GM10266 (cell line): ENCODE results near the gene RUSC2.

Experiments
- DNase-seq: peaks from one replicate; pipeline ENCODE4 v3.0.0; 2012; ENCODE audit errors: extremely low spot score
- TF ChIP-seq, protein P1 (sequence below): IDR thresholded peaks from 2 replicates; pipeline ENCODE4 v1.5.1; 2012; ENCODE audit warnings: mild to moderate bottlenecking, low read depth; ENCODE audit not compliant: control insufficient read depth, insufficient read depth; ENCODE audit errors: missing control alignments

RUSC2 gene, protein sequence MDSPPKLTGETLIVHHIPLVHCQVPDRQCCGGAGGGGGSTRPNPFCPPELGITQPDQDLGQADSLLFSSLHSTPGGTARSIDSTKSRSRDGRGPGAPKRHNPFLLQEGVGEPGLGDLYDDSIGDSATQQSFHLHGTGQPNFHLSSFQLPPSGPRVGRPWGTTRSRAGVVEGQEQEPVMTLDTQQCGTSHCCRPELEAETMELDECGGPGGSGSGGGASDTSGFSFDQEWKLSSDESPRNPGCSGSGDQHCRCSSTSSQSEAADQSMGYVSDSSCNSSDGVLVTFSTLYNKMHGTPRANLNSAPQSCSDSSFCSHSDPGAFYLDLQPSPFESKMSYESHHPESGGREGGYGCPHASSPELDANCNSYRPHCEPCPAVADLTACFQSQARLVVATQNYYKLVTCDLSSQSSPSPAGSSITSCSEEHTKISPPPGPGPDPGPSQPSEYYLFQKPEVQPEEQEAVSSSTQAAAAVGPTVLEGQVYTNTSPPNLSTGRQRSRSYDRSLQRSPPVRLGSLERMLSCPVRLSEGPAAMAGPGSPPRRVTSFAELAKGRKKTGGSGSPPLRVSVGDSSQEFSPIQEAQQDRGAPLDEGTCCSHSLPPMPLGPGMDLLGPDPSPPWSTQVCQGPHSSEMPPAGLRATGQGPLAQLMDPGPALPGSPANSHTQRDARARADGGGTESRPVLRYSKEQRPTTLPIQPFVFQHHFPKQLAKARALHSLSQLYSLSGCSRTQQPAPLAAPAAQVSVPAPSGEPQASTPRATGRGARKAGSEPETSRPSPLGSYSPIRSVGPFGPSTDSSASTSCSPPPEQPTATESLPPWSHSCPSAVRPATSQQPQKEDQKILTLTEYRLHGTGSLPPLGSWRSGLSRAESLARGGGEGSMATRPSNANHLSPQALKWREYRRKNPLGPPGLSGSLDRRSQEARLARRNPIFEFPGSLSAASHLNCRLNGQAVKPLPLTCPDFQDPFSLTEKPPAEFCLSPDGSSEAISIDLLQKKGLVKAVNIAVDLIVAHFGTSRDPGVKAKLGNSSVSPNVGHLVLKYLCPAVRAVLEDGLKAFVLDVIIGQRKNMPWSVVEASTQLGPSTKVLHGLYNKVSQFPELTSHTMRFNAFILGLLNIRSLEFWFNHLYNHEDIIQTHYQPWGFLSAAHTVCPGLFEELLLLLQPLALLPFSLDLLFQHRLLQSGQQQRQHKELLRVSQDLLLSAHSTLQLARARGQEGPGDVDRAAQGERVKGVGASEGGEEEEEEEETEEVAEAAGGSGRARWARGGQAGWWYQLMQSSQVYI (N-terminal part only)

DNA sequence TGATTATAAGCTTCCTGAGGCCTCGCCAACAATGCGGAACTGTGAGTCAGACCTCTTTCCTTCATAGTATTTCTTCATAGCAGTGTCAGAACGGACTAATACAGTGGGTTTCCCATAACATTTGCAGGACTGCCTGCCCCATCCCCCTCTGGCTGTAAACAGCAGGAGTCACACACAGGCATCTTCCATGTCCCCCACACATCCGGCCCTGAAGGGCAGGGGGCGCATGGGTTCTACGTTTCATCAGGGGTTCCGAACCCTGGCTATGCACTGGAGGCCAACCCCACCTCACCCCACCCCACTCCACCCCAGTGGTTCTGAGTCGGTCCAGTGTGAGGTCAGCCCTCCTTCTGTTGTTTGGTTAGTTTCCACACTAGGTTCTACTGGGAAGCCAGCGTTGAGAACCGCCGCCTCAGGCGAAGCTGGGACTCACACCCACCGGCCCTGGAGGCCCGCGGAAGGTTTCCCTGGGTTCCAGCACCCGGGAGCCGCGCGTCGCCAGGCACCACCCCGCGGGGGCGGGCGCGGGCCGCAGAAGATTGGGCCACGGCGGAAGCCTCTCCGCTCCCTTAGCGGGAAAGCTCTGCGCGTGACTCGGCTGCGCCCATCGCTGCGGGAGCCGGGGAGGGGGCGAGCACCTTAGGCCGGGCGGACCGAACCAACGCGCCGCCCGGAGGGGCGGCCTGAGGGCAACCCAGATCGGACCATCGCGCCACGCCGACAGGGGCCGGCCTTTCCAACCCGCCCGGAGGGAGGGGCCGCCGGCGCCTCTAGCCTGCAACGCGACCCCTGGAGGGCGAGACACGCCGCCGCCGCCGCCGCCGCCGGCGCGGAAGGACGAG lies at the start of gene RUSC2:
RUSC2 (plus strand) TSS at position 799 of the 842 bp plus-strand sequence. CDS start 56,411 bp downstream, outside the sequence.
- TF ChIP-seq, protein P1, sequence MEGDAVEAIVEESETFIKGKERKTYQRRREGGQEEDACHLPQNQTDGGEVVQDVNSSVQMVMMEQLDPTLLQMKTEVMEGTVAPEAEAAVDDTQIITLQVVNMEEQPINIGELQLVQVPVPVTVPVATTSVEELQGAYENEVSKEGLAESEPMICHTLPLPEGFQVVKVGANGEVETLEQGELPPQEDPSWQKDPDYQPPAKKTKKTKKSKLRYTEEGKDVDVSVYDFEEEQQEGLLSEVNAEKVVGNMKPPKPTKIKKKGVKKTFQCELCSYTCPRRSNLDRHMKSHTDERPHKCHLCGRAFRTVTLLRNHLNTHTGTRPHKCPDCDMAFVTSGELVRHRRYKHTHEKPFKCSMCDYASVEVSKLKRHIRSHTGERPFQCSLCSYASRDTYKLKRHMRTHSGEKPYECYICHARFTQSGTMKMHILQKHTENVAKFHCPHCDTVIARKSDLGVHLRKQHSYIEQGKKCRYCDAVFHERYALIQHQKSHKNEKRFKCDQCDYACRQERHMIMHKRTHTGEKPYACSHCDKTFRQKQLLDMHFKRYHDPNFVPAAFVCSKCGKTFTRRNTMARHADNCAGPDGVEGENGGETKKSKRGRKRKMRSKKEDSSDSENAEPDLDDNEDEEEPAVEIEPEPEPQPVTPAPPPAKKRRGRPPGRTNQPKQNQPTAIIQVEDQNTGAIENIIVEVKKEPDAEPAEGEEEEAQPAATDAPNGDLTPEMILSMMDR = no peak
- DNase-seq = peak; percentile 50

DNA sequence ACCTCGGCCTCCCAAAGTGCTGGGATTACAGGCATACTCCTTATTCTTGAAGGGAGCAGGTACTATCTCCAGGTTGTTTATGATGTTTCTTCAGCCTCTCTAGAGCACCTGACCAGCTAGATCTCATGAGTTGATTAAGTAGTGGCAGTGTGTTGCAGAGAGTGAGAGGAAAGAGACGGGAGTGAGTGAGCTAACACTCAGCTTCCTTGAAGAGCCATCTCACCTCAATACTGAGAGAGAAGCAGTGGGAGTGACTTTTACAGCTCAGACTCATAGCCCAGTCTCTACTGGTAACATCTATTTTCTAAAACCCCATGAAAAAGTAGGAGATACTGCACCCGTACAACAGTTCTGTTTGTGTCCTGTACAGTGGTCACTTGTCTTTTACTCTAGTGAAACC lies 43.9 kb upstream of the RUSC2 start:
- DNase-seq = no peak
- TF ChIP-seq, protein P1 = no peak

DNA sequence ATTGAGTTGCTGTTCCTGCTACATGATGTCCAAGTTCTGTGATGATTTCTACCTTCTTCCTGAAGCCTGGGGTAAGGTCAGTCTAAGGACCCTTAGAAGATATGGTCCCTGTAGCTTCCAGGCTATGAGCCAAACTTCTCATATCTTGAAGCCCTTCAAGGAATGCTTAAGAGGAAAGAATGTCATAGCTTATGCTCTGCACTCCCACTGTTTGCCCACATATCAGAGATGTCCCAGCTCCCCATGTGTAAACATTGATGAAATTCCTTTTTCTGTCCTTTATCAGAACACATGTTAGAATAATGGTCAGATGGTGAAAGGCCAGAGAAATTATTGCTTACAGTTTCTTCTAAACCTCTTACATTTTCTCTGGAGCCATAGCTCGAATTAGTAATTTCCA lies 41.4 kb upstream of the RUSC2 start:
- TF ChIP-seq, protein P1 = no peak
- no peak for DNase-seq

DNA sequence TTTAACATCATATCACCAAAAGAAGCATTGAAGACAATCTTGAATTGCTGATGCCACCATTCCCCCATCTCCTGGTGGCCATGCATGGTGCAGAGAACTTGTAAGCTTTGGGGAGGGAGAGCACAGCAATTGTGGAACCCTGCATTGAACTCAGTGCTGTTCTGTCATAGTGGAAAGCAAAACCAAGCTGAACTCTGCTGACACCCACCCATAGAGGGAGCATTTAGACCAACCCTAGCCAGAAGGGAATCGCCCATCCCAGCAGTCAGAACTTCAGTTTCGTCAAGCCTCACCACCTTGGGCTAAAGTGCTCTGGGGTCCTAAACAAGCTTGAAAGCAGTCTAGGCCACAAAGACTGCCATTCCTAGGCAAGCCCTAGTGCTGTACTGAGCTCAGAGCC lies 37.4 kb upstream of the RUSC2 start:
- TF ChIP-seq, protein P1 = no peak
- DNase-seq = no peak

DNA sequence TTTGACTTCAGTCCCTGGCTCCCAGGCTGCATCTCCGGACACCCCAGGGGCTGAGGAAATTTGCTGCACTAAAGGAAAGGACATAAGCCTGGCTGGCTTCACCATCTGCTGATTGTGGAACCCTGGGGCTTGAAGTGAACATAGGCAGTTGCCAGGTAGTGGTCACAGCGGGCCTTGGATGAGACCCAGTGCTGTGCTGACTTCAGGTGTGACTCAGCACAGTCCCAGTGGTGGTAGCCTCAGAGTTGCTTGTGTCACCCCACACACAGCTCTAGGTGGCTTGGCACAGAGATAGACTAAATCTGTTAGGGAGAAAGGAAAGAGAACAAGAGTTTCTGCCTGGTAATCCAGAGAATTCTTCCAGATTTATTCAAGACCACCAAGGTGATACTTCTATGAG lies 36.1 kb upstream of the RUSC2 start:
- DNase-seq = no peak
- TF ChIP-seq, protein P1 = no peak

DNA sequence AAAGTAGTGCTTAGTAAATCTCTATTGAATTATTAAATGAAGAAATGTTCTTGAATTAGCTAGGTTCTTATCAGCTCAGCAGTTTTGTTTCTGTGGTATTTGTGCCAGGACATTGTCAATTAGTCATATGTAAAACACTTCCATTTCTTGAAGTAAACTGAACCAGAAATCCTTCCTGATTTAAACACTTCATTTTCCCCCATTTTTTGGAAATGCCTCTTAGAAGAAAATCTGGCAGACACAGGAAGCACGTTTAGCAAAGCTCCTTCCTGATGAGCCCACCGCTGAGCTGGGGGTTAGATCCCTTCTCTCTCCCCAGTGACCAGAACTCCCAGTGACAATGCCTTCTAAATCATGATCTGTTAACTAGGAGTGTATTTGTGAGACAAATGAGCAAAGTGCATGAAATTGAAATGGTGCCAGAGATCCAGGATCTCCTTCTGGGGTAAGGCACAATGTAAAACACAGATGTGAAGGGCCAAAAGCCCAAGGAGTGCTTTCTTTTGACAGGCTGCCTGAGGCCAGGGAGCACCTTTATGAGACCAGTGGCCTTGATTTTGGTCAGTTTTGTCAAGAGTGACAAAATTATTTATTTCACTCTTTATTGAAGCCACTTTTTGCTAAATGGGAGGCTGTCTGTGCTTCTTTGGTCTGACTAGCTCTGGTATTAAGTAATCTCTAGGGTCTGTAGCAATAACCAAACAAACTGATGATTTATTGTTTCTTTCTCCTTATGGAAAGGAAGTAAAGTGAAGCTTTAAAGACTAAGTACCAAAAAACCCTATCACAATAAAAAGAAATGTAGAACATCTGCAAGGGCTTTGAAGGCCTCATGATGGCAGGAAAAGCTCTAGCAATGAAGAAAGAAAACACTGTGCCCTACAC lies 25.5 kb upstream of the RUSC2 start:
- no peak for DNase-seq
- TF ChIP-seq, protein P1 = no peak
